Aorta (tissue), 5 donors: ENCODE results near the gene PTPRK. TPM values are rescaled to one million over a fixed set of nuclear protein-coding genes. Genes with fewer than 3 reads are reported as not detected.

ENCODE experiments used
- ATAC-seq: fragments of 200-7000 bp; cut with Tn5 transposase; one replicate; pipeline ENCODE4 v1.9.1; 2022; ENCODE audit warnings: moderate library complexity; ENCODE audit not compliant: low FRiP score
- DNase-seq, 2 donors: peaks; one replicate each; pipeline ENCODE4 v3.0.0-alpha.2; 2020
- H3K27ac ChIP-seq, 2 donors: one replicate each; pipeline ENCODE4 v1.5.1; 2013; ENCODE audit warnings: low read length in 2 of 2, mild to moderate bottlenecking in 2 of 2, moderate library complexity in 2 of 2, control low read depth in 1 of 2, inconsistent platforms in 1 of 2, low read depth in 1 of 2
- H3K27me3 ChIP-seq, 2 donors: one replicate each; pipeline ENCODE4 v1.6.1; 2013; ENCODE audit warnings: control low read depth in 1 of 2, low read length in 1 of 2, mild to moderate bottlenecking in 1 of 2, moderate library complexity in 1 of 2; ENCODE audit not compliant: insufficient read depth in 2 of 2, control insufficient read depth in 1 of 2
- H3K36me3 ChIP-seq, 2 donors: one replicate each; pipeline ENCODE4 v1.6.1; 2013; ENCODE audit warnings: control low read depth in 1 of 2, low read length in 1 of 2, mild to moderate bottlenecking in 1 of 2; ENCODE audit not compliant: insufficient read depth in 2 of 2, control insufficient read depth in 1 of 2
- H3K4me1 ChIP-seq, 2 donors: one replicate each; pipeline ENCODE4 v1.6.1; 2013; ENCODE audit warnings: low read length in 2 of 2, control low read depth in 1 of 2, mild to moderate bottlenecking in 1 of 2, moderate library complexity in 1 of 2; ENCODE audit not compliant: insufficient read depth in 2 of 2, control insufficient read depth in 1 of 2
- H3K4me3 ChIP-seq, 2 donors: one replicate each; pipeline ENCODE4 v1.5.1; 2013; ENCODE audit warnings: low read length in 2 of 2, control low read depth in 1 of 2, mild to moderate bottlenecking in 1 of 2
- H3K9me3 ChIP-seq: one replicate; pipeline ENCODE4 v1.6.1; 2013; ENCODE audit warnings: mild to moderate bottlenecking, low read length; ENCODE audit not compliant: control insufficient read depth
- WGBS, 2 donors: extraction: QIAGEN DNeasy Blood & Tissue Kit; methylation state at CpG; one replicate each; pipeline ENCODE4 v1.1.7; 2013; 5-methylcytosine and 5-hydroxymethylcytosine counted together
- intact Hi-C, 2 donors: fragments of 100-400 bp; cut with DNase I; formaldehyde crosslinking; loops; one replicate each; pipeline versions ENCODE4 v1.14.2 to v1.15.0; 2022
- polyA plus RNA-seq, 2 donors: library from polyadenylated mRNA; stranded (reverse); fragments of 200-250 nt; gene quantifications; one replicate each; pipeline ENCODE4 v1.2.3, GENCODE V29; 2013
- total RNA-seq, 2 donors: library from RNA; stranded (reverse); fragmentation: NEBNext Ultra II Directional; extraction: Animal tissue kit (Norgen Biotek cat#: 25700); gene quantifications; one replicate each; pipeline ENCODE4 v1.2.1, GENCODE V29; 2021
- donor health status: healthy with polysubstance abuse.
- donor health status: Bipolar disorder and iron deficiency.
- donor health status: DM: no; HTN: no; CAD: no.
- donor health status: DM: no; HTN: no; CAD: no.
- donor health status: DM: yes; HTN: yes; CAD: no.

PTPRK gene
- total and polyA plus RNA-seq, 4 donors, result 3.9 to 50.6 (median 24.9) TPM

DNA sequence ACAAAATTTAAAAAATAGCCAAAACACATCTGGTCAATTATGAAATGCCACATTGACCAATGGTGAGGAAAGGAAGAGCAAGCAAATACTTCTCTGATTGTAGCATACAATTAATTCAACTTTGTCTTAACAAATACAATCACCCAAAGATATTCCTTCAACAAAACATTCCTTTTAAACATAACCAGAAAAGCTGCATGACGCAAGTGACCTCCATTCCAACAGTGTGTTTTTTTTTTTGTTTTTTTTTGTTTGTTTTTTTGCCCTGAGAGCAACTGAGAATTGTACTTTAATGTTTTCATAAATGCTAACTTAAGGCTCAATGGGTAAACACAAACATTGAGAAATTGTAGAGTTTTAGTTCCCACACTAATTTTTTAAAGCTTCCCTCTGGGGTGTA lies 184.4 kb downstream of the PTPRK start:
- WGBS, 2 donors, result 86 to 91% methylated on average over 1 of the region's 1 CpG
- Histone ChIP-seq H3K4me1 (peaks cover 1 to 5% of the 10 kb centered on the region in 2 donors), H3K9me3 (no peaks in the 10 kb centered on the region), H3K4me3 (no peak overlapping the region), H3K27me3 (no peaks in the 10 kb centered on the region), H3K27ac (no peak overlapping the region), H3K36me3 (no peaks in the 10 kb centered on the region)
- intact Hi-C loops, result no loop called here
- ATAC-seq (no peak), DNase-seq (no peak)

DNA sequence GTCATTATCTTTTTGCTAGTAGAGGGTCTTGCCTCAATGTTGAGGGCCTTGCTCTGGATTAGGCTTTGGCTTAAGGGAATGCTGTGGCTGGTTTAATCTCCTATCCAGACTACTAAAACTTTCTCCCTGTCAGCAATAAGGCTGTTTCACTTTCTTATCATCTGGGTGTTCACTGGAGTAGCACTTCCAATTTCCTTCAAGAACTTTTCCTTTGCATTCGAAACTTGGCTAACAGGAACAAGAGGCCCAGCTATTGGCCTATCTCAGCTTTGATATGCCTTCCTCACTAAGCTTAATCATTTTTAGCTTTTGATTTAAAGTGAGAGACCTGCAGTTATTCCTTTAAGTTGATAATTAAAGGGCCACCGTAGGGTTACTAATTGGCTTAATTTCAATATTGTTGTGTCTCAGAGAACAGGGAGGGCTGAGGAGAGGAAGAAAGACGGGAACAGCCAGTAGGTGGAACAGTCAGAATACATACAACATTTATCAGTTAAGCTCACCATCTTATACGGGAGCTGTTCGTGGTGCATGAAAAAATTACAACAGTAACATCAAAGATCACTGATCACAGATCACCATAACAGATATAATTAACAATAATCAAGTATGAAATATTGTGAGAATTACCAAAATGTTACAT lies 186.7 kb downstream of the PTPRK start:
- intact Hi-C loops, result no loop called here
- WGBS, 2 donors, result 84 to 89% methylated on average over 5 of the region's 5 CpGs
- H3K4me3 ChIP-seq, result no peak overlapping the region

DNA sequence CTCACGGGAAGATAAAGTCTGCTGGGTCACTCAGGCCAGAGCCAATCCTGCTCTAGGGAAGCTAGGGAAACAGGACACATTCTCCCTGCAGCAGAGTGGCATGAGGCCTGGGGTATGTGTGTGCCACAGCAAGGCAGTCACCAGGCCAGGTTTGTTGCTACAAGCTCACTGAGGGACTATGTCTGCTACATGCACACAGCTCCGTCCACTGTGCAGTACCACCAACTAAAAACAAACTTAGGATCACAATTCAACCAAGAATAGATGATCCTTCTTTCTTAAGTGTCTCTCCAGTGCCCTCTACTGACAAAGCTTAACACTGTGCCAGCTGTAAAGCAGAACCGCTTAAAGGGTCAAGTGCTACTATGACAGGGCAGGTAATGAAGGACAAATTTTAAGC lies 192.5 kb downstream of the PTPRK start:
- no peak overlapping the region for H3K27ac ChIP-seq
- no peak for DNase-seq
- ATAC-seq, result peak; percentile 56
- 96% methylated on average over 3 of the region's 3 CpGs for WGBS, 2 donors
- H3K9me3 ChIP-seq, result peaks cover 1% of the 10 kb centered on the region
- no peak overlapping the region for H3K4me3 ChIP-seq
- intact Hi-C loops, result no loop called here
- no peaks in the 10 kb centered on the region for H3K36me3 ChIP-seq
- H3K4me1 ChIP-seq, result no peaks in the 10 kb centered on the region
- no peaks in the 10 kb centered on the region for H3K27me3 ChIP-seq

More for the DNA sequence above, 186.7 kb downstream of the PTPRK start:
- peaks cover 0 to 1% of the 10 kb centered on the region in 2 donors for H3K4me1 ChIP-seq
- no peaks in the 10 kb centered on the region for H3K27me3 ChIP-seq
- no peaks in the 10 kb centered on the region for H3K9me3 ChIP-seq
- no peak for DNase-seq
- ATAC-seq, result no peak
- H3K36me3 ChIP-seq, result no peaks in the 10 kb centered on the region
- H3K27ac ChIP-seq, result no peak overlapping the region

DNA sequence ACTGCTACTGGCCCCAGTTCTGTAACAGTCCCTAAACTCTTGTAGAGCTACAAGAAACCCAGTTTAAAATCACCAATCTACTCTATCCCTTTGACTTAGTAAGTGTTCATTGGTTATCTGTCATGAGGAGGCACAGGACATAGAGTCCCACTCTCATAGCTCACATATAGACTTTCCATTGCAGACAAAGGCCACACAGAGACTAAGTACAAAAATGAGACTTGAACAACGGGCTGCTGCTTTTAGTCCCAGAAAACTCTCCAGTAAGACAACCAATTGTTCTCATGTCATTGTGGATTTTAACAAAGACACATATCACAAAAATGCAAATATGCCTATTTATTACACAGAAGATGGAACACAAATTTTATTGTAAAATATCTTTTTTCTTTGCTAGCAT lies 197.4 kb downstream of the PTPRK start:
- Histone ChIP-seq H3K4me3 (no peak overlapping the region), H3K4me1 (no peaks in the 10 kb centered on the region), H3K27ac (no peak overlapping the region), H3K27me3 (no peaks in the 10 kb centered on the region), H3K9me3 (peaks cover 1% of the 10 kb centered on the region), H3K36me3 (peaks cover 0 to 2% of the 10 kb centered on the region in 2 donors)
- 85 to 96% methylated on average over 1 of the region's 1 CpG for WGBS, 2 donors
- intact Hi-C loops, result no loop called here
- DNase-seq, result no peak
- no peak for ATAC-seq

DNA sequence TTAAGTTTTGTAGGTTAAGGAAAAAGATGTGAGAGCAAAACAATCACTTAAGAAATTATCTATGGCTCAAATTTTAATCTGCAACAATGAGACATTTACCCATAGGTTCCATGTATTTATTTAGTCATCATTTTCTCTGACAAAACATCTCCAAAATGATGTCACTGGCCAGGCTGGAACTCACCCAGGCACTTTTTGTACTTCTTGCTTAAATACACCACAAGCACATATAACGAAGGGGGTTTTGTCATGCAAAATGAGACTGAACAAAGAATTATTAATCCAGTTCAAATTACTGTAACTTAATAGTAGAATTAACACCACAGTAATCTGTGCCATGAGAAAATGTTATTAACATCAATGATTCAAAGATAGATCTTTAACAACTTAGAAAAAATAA lies 200.5 kb downstream of the PTPRK start:
- intact Hi-C loops, result no loop called here
- no peak for DNase-seq
- no peak overlapping the region for H3K27ac ChIP-seq
- H3K27me3 ChIP-seq, result no peaks in the 10 kb centered on the region
- ATAC-seq, result no peak
- no peaks in the 10 kb centered on the region for H3K9me3 ChIP-seq
- 95 to 98% methylated on average over 1 of the region's 1 CpG for WGBS, 2 donors
- H3K4me1 ChIP-seq, result no peaks in the 10 kb centered on the region
- H3K36me3 ChIP-seq, result peaks cover 0 to 2% of the 10 kb centered on the region in 2 donors
- no peak overlapping the region for H3K4me3 ChIP-seq

DNA sequence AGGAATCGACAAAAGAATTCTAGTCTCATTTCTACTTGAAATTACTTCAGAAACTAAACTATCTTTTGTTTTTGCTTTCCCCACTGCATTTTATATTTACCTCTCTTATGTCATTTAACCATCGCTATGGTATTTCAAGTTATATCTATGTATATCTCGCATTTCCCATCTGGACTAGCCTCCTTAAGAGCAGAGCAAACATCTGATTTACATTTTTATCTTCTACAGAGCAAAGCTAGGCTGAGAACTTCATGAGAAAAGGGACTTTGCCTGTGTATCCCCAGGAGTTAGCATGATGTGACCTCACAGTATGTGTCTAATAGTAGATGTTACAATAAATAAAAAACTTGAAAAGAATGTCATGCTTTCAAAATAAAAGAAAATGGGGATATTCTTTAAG lies 201.2 kb downstream of the PTPRK start:
- H3K4me1 ChIP-seq, result no peaks in the 10 kb centered on the region
- WGBS, 2 donors, result 82 to 87% methylated on average over 3 of the region's 3 CpGs
- intact Hi-C loops, result no loop called here
- H3K9me3 ChIP-seq, result no peaks in the 10 kb centered on the region
- ATAC-seq, result no peak
- DNase-seq, result no peak
- no peak overlapping the region for H3K4me3 ChIP-seq
- no peaks in the 10 kb centered on the region for H3K27me3 ChIP-seq
- H3K27ac ChIP-seq, result no peak overlapping the region
- H3K36me3 ChIP-seq, result peaks cover 0 to 2% of the 10 kb centered on the region in 2 donors

DNA sequence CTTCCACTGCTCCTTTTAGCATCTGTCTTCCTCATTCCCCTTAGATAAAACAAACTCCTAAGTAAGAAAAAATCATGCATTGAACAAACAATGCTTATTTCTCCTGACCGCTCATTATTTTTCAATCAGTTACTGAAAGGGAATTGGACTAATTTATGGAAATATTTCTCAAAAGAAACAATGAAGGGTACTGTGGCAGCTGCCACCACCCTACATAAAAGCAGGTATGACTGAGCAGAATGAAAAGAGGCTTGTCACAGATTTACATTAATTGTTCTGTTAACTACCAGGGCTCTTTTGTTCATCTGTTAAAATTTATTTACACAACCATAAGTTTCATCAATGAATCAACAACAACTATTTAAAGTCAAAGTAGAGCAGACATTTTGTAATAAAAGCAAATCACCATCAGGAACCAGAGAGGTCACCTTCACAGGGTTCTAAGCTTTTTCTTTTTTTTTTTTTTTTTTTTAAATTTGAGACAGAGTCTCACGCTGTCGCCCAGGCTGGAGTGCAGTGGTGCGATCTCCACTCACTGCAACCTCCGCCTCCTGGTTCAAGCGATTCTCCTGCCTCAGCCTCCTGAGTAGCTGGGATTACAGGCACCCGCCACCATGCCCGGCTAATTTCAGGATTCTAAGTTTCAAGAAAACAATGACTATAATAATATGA lies 204.0 kb downstream of the PTPRK start:
- Histone ChIP-seq H3K9me3 (no peaks in the 10 kb centered on the region), H3K27me3 (no peaks in the 10 kb centered on the region), H3K4me3 (no peak overlapping the region), H3K36me3 (no peaks in the 10 kb centered on the region), H3K27ac (no peak overlapping the region), H3K4me1 (no peaks in the 10 kb centered on the region)
- intact Hi-C loops, result no loop called here
- no peak for DNase-seq
- no peak for ATAC-seq
- whole genome bisulfite sequencing, 2 donors, result 97 to 99% methylated on average over 8 of the region's 8 CpGs

DNA sequence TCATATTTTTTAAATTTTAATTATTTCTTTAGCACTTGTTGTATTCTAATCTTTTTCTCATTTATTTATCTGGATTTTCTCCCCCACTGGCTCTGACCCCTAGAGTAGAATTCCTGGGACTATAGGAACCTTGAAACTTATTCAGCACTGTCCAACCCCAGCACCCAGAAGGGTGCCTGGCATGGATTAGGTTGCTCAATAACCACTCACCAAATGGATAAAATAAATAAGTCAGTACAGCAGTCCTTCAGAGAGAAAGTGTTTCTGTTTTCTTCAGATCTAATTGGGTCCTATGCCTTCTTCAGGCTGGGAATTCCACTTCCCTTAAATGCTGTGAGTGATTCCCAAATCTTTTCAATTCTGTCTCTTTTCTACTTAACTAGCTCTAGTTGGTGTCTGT lies 206.2 kb downstream of the PTPRK start:
- no peaks in the 10 kb centered on the region for H3K27me3 ChIP-seq
- H3K4me3 ChIP-seq, result no peak overlapping the region
- intact Hi-C loops, result no loop called here
- DNase-seq, result no peak
- H3K9me3 ChIP-seq, result no peaks in the 10 kb centered on the region
- no peaks in the 10 kb centered on the region for H3K36me3 ChIP-seq
- no peak for ATAC-seq
- no peak overlapping the region for H3K27ac ChIP-seq
- H3K4me1 ChIP-seq, result no peaks in the 10 kb centered on the region

DNA sequence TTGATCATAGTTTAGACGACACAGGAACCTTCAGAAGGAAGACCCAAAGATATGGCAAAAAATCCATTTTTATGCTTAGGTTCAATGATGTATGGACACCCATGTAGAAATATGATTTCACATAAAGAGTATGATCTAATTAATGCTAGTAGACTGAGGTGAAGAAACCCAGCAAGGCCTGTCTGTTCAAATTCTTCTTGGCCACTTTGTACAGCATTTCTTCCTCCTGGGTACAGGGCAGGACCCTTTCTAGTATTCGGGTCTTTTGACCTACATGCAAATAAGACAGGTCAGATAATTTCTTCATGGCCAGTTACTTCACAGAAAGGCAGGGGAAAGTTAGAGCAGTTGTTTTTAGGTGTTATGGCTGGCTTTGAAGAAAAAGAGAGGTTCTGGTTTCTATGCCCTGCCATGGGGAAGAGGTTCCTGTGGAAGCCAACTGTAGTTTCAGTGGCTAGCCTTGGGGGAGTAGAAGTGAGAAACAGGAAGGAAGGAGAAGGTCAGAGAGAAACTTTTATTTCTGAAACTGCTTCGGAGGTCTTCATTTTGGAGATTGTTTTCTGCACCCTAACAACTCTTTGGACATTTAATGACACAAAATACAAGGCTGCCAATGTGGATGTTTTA lies 208.3 kb downstream of the PTPRK start:
- no peak for DNase-seq
- 92 to 93% methylated on average over 3 of the region's 3 CpGs for WGBS, 2 donors
- no peak for ATAC-seq
- no peak overlapping the region for H3K27ac ChIP-seq
- H3K9me3 ChIP-seq, result no peaks in the 10 kb centered on the region
- no peak overlapping the region for H3K4me3 ChIP-seq
- no peaks in the 10 kb centered on the region for H3K27me3 ChIP-seq
- intact Hi-C loops, result no loop called here
- H3K36me3 ChIP-seq, result no peaks in the 10 kb centered on the region
- no peaks in the 10 kb centered on the region for H3K4me1 ChIP-seq
